Keratinocyte (primary cell): ENCODE data around the gene SPEM2. TPM values are rescaled to one million over a fixed set of nuclear protein-coding genes. Genes with fewer than 3 reads are reported as not detected.

Experiments used
- DNase-seq: peaks from one replicate; pipeline ENCODE4 v3.0.0-alpha.2; 2011; ENCODE audit warnings: low read depth, missing footprints, low spot score
- FAIRE-seq: peaks from 2 replicates; lab custom pipeline; 2011; peaks lifted over from hg19 to GRCh38; lab: Jason Lieb, UNC
- H2AFZ ChIP-seq: 2 replicates; pipeline ENCODE4 v1.6.0; 2012; ENCODE audit warnings: low read length, control low read depth, inconsistent platforms; ENCODE audit not compliant: control insufficient read depth
- H3K27ac ChIP-seq: 2 replicates; pipeline ENCODE4 v1.5.1; 2011; ENCODE audit warnings: low read length; ENCODE audit not compliant: control insufficient read depth, insufficient read depth
- H3K27me3 ChIP-seq: 3 replicates; pipeline ENCODE4 v1.6.0; 2011; ENCODE audit warnings: low read length; ENCODE audit not compliant: control insufficient read depth, insufficient read depth; ENCODE audit errors: extremely low read depth
- H3K36me3 ChIP-seq, 2 experiments: 2 replicates in 1 of 2; 3 replicates in 1 of 2; pipeline ENCODE4 v1.5.1; 2011; ENCODE audit warnings: low read length in 2 of 2, mild to moderate bottlenecking in 1 of 2; ENCODE audit not compliant: control insufficient read depth in 2 of 2, insufficient read depth in 2 of 2; ENCODE audit errors: extremely low read depth in 1 of 2
- H3K4me1 ChIP-seq: 3 replicates; pipeline ENCODE4 v1.5.1; 2011; ENCODE audit warnings: low read length; ENCODE audit not compliant: control insufficient read depth, insufficient read depth; ENCODE audit errors: extremely low read depth
- H3K4me2 ChIP-seq: 3 replicates; pipeline ENCODE4 v1.6.0; 2011; ENCODE audit warnings: low read depth, low read length; ENCODE audit not compliant: control insufficient read depth, insufficient read depth; ENCODE audit errors: extremely low read depth
- H3K4me3 ChIP-seq, 3 experiments: fragments of 200-600 bp in 1 of 3; sonication (generic) in 1 of 3; 2 replicates in 2 of 3; 3 replicates in 1 of 3; pipeline ENCODE4 v1.5.1; 2011 to 2016; ENCODE audit warnings: low read length in 3 of 3, mild to moderate bottlenecking in 3 of 3, control low read depth in 2 of 3, inconsistent platforms in 1 of 3, low read depth in 1 of 3, mixed read lengths in 1 of 3, mixed run types in 1 of 3, moderate library complexity in 1 of 3; ENCODE audit not compliant: control insufficient read depth in 2 of 3, insufficient read depth in 2 of 3; ENCODE audit errors: extremely low read depth in 1 of 3
- H3K79me2 ChIP-seq: 2 replicates; pipeline ENCODE4 v1.6.0; 2012; ENCODE audit warnings: low read length; ENCODE audit not compliant: control insufficient read depth, insufficient read depth
- H3K9ac ChIP-seq: 3 replicates; pipeline ENCODE4 v1.6.0; 2011; ENCODE audit warnings: low read length; ENCODE audit not compliant: control insufficient read depth, insufficient read depth; ENCODE audit errors: extremely low read depth
- H3K9me1 ChIP-seq: 3 replicates; pipeline ENCODE4 v1.6.0; 2011; ENCODE audit warnings: low read length; ENCODE audit not compliant: control insufficient read depth, insufficient read depth; ENCODE audit errors: extremely low read depth
- H3K9me3 ChIP-seq: 2 replicates; pipeline ENCODE4 v1.5.1; 2012; ENCODE audit warnings: low read depth, low read length; ENCODE audit not compliant: control insufficient read depth
- H4K20me1 ChIP-seq: 3 replicates; pipeline ENCODE4 v1.6.0; 2011; ENCODE audit warnings: low read length; ENCODE audit not compliant: control insufficient read depth, insufficient read depth; ENCODE audit errors: extremely low read depth
- CTCF ChIP-seq, 3 experiments: IDR thresholded peaks in 1 of 3; conservative IDR thresholded peaks in 1 of 3; optimal IDR thresholded peaks in 1 of 3; 2 replicates in 2 of 3; 3 replicates in 1 of 3; pipeline versions ENCODE3 to v1.5.1; 2011; ENCODE audit warnings: low read length in 3 of 3, mild to moderate bottlenecking in 3 of 3, moderate library complexity in 2 of 3, control low read depth in 1 of 3, inconsistent platforms in 1 of 3; ENCODE audit not compliant: insufficient read depth in 2 of 3; ENCODE audit errors: extremely low read depth in 1 of 3
- EZH2 ChIP-seq: IDR thresholded peaks from one replicate; pipeline ENCODE4 v1.6.1; 2012; ENCODE audit warnings: inconsistent platforms, mild to moderate bottlenecking, low read length, moderate library complexity
- dilution Hi-C: fragments of 300-500 bp; cut with MboI; formaldehyde crosslinking; loops from one replicate; pipeline ENCODE4 v1.7.0; 2020; ENCODE audit warnings: low sequenced_read_pairs; ENCODE audit not compliant: extremely low pct_ligation_motif_present
- polyA plus RNA-seq, 5 experiments: library from polyadenylated mRNA; depleted of rRNA in 3 of 5; stranded (reverse) in 3 of 5; stranded (forward) in 1 of 5; unstranded in 1 of 5; fragments of >200 nt; gene quantifications; 1 replicate in 1 of 5; 2 replicates in 3 of 5; 3 replicates in 1 of 5; pipeline versions ENCODE4 v1.2.1 to v1.2.3, GENCODE V29; 2011 to 2012; ENCODE audit warnings: missing spikeins in 2 of 5, low read depth in 1 of 5, low replicate concordance in 1 of 5

Gene SPEM2
- polyA plus RNA-seq, 1 donor (not counting 4 experiments of a cell fraction or from before 2014, with no cell fraction given), result not detected

GRCh38 chr17:7467498-7467897, 42.1 kb downstream of the SPEM2 start:
- H3K9me3 ChIP-seq, result no peaks in the 10 kb centered on the region
- H3K4me1 ChIP-seq, result peaks cover 12% of the 10 kb centered on the region
- FAIRE-seq (no peak), DNase-seq (no peak)
- H4K20me1 ChIP-seq, result no peaks in the 10 kb centered on the region
- H3K4me2 ChIP-seq, result no peak overlapping the region
- no peak overlapping the region for H3K9ac ChIP-seq
- no peak for TF ChIP-seq CTCF (optimal IDR thresholded peaks at IDR 0.05 in 1 of 3, IDR thresholded peaks at IDR 0.05 in 1 of 3, conservative IDR thresholded peaks at IDR 0.05 in 1 of 3; ENCODE audit: extremely low read depth in 1 of 3, insufficient read depth in 2 of 3, low read length in 3 of 3)
- no peak for TF ChIP-seq EZH2
- no peak overlapping the region for H3K4me3 ChIP-seq
- no peak overlapping the region for H3K27ac ChIP-seq
- H3K9me1 ChIP-seq, result peaks cover 3% of the 10 kb centered on the region
- H2AFZ ChIP-seq, result no peak overlapping the region
- peaks cover 58% of the 10 kb centered on the region for H3K79me2 ChIP-seq
- H3K36me3 ChIP-seq, result peaks cover 14 to 29% of the 10 kb centered on the region in 2 experiments
- dilution Hi-C loops, result no loop called here
- H3K27me3 ChIP-seq, result no peaks in the 10 kb centered on the region

GRCh38 chr17:7468290-7468689, 42.9 kb downstream of the SPEM2 start:
- peaks cover 3% of the 10 kb centered on the region for H3K9me1 ChIP-seq
- no peaks in the 10 kb centered on the region for H3K9me3 ChIP-seq
- no peak overlapping the region for H3K4me3 ChIP-seq
- H3K27ac ChIP-seq, result no peak overlapping the region
- peaks cover 12% of the 10 kb centered on the region for H3K4me1 ChIP-seq
- H3K9ac ChIP-seq, result no peak overlapping the region
- DNase-seq (no peak), FAIRE-seq (no peak)
- dilution Hi-C loops, result no loop called here
- H3K79me2 ChIP-seq, result peaks cover 62% of the 10 kb centered on the region
- H4K20me1 ChIP-seq, result no peaks in the 10 kb centered on the region
- no peak for TF ChIP-seq CTCF (optimal IDR thresholded peaks at IDR 0.05 in 1 of 3, IDR thresholded peaks at IDR 0.05 in 1 of 3, conservative IDR thresholded peaks at IDR 0.05 in 1 of 3; ENCODE audit: extremely low read depth in 1 of 3, insufficient read depth in 2 of 3, low read length in 3 of 3)
- TF ChIP-seq EZH2, result no peak
- no peak overlapping the region for H2AFZ ChIP-seq
- H3K36me3 ChIP-seq, result peaks cover 14 to 21% of the 10 kb centered on the region in 2 experiments
- H3K4me2 ChIP-seq, result no peak overlapping the region
- no peaks in the 10 kb centered on the region for H3K27me3 ChIP-seq
